Stimulated activated CD4-positive, alpha-beta T cell treated with anti-CD3 and anti-CD28 coated beads, Interleukin-2, amount 100 ng/mL, for 4 hours (primary cell): ENCODE measurements around the gene ZNF474.

Experiments
- DNase-seq: peaks from one replicate; pipeline ENCODE4 v3.0.0-alpha.2; 2020; ENCODE audit warnings: low read depth

The ZNF474 gene

GRCh38 chr5:122181863-122182262 lies 52.5 kb downstream of the ZNF474 start:
- no peak for DNase-seq

DNA sequence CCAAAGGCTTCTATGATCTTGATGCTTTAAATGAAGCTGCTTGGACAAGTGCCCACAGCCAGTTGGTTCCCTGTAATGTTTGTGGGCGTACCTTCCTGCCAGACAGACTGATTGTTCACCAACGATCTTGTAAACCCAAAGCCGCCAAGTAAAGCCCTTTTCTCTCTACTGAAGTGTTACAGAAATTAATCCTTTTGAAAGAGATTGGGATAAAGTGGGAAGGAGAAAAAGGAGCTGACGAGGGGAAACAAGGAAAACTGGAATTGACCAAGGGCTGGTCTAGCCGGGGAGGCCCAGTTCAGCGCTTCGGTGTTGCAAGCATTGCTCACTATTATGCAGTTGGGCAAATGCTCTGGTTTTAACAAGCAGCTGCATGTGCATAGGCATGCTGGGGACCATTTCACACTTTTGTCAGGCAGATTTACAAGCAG lies 53.2 kb downstream of the ZNF474 start:
- DNase-seq, result no peak

DNA sequence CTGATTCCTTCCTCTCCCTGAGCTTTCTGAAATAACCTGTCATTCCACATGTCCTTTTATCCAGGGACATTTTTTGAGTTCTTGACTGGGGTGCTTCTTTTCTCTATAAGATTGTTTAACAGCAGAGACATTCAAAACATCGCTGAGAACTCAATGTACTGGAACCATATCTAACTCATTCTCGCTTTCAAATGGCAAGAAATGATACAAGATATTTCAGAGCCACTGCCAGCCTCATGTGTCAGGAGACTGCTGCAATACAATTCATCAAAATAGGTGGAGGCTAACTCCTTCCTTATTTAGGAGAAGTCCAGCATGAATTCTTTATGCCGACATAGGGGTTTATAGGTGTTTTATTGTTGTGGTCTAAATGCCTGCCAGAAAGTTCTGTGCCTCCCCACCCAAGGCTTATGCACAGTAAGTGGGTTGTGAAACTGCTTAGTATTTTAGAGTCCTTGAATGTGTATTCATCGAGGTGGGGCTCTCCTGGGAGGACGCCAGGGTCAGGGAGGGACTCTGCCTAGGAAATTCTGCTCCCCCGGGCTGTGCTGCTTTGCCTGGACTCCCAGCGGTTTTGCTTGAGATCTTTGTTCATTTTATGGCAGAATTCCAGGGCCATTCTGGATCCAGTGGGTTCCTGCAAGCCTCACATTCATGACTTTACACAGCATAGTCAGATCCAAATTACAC lies 53.9 kb downstream of the ZNF474 start:
- DNase-seq, result no peak

DNA sequence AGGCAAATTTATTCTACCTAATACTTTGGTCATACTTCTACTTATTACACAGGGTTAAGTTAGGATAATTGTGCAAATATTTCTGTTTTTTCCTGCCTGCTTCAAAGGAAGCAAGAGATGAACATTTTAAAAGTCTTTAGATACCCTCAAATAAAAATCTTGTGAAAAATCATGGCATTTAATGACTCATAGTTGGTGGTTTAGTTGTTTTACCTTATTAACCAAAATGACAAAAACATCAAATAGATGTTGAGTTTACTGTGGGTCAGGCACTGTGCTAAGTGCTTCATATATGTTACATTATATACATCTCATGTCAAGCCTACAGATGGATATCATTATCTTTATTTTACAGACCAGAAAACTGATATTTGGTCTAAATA lies 54.4 kb downstream of the ZNF474 start:
- no peak for DNase-seq

- no peak for DNase-seq
These were observed 55.4 kb downstream of the ZNF474 start for GRCh38 chr5:122184676-122185255.

- DNase-seq, result no peak
These were observed 58.1 kb downstream of the ZNF474 start for GRCh38 chr5:122187426-122187825.

GRCh38 chr5:122190156-122190555 lies 60.8 kb downstream of the ZNF474 start:
- no peak for DNase-seq

DNA sequence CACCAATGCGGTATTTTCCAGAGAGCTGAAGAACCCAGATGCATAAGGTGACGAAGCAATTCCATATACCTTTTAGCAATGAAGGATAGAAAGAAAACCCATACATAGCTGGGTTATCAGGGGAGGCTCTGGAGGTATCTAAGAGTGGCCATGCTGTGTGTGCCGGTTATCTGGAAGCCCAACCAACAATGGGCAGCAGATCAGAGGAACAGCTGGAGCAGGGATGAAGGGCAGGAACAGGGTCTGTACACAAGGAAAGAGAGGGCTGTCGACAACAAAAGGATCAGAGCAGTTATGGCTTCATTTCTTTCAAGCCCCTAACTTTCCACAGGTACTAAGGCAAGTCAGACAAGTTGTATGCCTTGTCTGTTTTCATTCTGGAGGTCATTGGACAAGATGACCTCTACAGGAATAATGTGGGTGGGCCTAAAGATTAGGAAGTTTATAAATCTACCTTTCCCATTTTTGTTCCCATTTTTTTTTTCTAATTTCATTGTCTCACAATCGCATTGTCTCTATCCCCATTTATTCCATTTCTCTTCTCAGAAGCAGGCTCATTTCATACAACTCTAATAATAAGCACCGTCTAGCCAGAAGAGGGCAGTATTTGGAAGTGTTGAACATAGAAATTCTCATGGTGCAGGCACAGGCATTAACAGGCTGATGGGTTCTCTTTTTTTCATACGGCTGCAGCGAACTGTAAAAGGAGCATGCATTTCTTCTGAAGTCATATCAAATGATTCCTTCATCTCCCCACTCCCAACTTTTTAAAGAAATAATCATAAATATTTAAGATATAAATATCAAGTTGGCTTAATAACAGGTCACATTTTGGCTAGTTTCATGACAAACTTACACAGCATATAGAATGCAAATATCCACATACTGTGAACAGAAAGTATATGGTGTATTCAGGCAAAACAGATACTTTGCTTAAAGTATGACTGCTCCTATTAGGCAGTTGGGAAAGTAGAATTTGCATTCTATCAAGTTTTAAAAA lies 63.5 kb downstream of the ZNF474 start:
- no peak for DNase-seq

GRCh38 chr5:122195802-122196394 lies 66.6 kb downstream of the ZNF474 start:
- DNase-seq, result no peak

DNA sequence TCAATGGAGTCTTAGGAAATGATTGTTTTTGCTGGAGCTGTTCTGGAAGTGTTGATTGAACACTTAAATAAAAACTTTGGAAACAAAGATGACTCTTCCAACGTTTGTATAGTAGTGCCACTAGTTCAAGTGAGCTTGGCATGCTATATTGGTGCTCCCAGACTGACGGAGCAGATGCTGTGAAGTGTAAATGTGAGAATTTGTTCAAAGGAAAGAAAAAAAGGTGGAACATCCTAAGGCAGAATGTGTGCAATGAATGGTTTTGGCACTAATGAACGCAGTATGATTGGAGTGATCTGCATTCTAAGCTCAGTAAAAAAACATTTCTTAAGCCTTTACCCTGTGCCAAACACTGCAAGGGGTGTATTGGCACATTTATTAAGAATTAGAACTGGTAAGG lies 69.8 kb downstream of the ZNF474 start:
- DNase-seq, result no peak

DNA sequence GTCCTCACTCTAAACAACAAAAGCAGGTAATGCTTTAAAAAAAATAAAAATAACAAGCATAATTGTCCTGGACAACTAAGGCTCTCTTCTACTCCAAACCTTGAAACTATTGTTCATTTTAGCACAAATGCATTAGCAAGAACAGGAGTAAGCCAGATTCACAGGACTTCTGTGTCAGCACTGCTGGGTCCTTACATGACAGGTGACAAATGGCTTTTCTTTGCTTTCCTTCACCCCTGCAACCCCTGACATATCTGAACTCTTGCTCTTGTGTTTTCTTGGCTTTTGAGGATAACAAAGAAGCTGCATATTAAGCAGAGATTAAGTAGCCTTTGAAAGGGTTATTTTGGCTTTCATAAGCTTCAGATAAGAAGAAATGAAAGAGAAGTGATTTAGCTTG lies 71.1 kb downstream of the ZNF474 start:
- DNase-seq, result no peak

DNA sequence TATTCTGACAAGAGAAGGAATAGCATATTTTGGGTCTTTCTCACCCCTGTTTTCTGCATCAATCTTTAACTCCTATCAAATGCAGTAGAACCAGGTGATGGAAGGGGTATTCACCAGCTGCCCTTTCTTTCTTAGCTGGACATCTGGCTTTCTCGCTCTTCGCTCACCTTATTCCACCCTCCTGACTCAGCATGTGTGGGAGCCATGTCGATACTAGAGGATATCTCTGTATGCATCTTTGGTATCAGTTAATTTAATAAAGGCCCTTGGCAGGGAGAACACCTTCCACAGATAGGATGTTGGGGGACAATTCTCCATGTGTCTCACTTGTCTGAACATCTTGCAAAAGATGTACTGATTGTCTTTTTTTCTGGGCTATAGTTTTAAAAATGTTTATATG lies 71.5 kb downstream of the ZNF474 start:
- DNase-seq, result no peak

DNA sequence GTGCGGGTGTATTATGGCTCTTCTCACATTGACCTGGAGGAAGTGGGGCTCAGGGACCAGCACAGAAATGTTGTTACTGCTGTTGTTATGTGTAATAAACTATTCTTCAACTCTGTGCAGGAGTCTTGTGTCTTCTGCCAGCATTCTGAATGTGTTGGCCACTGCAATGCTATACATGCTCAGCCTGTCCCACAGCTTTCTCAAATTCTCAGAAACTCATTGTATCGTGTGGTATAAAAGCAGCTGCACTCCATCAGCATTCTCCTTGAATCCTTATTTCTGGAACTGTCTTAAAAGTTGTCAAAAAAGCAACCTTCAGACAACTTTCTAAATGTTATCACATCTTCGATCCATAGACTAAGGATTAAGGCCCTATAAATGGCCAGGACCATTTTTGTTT lies 72.0 kb downstream of the ZNF474 start:
- no peak for DNase-seq

DNA sequence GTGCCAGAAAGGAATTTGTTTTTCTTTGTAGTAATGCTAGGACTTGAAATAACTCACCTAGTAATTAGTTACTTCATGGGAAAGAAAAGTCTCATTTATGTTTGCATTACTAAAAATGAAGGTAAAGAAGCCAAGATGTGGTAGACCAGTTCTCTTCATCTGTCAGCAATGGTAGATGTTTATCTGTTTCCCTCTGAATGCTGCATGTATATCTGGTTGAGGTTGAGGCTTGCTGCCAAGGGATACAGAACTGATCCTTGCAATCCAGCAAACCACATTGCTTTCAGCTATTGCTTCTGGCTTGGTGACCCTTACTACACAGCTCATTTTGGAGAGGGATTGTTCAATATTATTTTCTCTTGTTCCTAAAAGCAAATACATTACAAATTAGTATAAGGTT lies 73.6 kb downstream of the ZNF474 start:
- no peak for DNase-seq
